NCI-H128 (cell line): ENCODE data around the gene WDR18.
"Not testable (repeated sequence)": the region's sequence is repeated elsewhere in the genome, so short reads cannot be mapped to it uniquely, and the experiment has no call there.

Experiments
- DNase-seq: peaks from one replicate; lab custom pipeline; 2025; ENCODE audit not compliant: unreplicated experiment; lab: John Stamatoyannopoulos, UW

Gene WDR18

DNA sequence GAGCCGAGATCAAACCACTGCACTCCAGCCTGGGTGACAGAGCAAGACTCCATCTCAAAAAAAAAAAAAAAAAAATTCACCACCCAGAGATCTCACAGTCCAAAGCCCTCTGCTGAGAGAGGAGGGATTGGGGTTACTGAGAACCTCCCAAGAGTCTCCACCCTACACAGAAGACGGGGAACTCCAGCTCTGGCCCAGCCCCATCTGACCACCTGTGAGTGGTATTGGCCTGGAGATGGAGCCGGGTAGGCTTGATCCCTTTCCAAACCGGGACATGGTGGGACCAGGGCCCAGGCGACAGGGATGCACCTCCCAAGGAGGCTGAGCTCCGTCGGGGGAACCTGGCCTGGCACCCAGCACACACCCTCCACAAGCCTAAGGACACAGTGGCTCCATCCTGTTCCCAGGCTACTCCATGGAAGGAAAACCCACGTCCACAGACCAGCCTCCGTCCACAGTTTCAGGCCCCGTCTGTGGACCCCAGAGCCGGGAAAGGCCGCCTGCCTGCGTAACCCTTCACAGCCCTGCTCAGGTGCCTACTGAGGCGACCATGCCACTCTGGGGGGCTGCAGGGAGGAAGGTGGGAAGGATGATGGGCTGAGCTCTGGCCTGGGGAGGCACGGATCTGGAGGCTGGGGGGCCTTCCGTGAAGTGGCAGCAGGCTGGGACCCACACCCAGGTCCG lies 34.9 kb downstream of the WDR18 start:
- DNase-seq, result no peak

GRCh38 chr19:1019616-1019961 lies 35.4 kb downstream of the WDR18 start:
- no peak for DNase-seq

GRCh38 chr19:1019980-1020867 lies 36.1 kb downstream of the WDR18 start:
- DNase-seq, result no peak

- peak; percentile 88 for DNase-seq
Measured at GRCh38 chr19:1020868-1021425, 36.8 kb downstream of the WDR18 start, which contains the start of gene TMEM259. TMEM259 (minus strand) TSS chr19:1021123; CDS start chr19:1020996, 127 bp downstream.

- DNase-seq, result not testable (repeated sequence)
Measured at GRCh38 chr19:1023883-1024188, 39.7 kb downstream of the WDR18 start.

- DNase-seq, result not testable (repeated sequence)
Measured at GRCh38 chr19:1025080-1025479, 40.9 kb downstream of the WDR18 start.

DNA sequence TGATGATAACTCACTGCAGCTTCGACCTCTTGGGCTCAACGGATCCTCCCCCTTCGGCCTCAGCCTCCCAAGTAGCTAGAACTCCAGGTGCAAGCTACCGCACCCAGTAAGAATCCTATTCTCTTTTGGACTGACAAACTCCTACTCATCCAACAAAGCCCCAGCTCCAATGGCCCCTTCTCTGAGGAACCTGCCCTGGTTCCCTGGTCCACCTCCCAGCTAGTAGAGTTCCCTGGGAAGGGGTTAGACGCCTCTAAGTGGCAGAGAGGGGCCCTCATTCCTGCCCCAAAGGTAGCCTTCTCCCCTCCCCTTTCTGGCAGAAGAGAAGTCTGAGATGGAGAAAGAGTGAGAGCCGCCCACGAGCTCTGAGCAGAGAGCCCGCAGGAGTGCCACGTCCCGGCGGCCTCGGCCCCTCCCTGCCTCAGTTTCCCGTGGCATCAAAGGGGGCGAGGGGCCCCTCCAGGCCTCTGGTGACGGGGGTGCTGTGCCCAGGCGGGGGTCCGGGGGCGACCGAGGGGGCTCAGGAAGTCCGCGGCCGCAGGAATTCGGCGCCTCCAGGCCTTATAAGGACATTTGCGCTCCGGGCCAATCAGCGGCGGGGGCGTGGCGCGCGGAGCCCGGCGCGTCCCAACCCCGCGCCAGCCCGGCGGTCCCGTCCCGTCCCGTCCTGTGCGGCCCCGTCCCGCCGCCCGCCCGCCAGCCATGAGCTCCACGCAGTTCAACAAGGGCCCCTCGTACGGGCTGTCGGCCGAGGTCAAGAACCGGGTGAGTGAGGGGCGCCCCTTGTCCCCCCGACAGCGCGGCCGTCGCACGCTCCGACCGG lies 42.0 kb downstream of the WDR18 start, which contains the start of gene CNN2:
Gene CNN2 (plus strand): TSS at position 649 of the 823 bp plus-strand sequence. CDS start 54 bp downstream, at position 703.
- no peak for DNase-seq

DNA sequence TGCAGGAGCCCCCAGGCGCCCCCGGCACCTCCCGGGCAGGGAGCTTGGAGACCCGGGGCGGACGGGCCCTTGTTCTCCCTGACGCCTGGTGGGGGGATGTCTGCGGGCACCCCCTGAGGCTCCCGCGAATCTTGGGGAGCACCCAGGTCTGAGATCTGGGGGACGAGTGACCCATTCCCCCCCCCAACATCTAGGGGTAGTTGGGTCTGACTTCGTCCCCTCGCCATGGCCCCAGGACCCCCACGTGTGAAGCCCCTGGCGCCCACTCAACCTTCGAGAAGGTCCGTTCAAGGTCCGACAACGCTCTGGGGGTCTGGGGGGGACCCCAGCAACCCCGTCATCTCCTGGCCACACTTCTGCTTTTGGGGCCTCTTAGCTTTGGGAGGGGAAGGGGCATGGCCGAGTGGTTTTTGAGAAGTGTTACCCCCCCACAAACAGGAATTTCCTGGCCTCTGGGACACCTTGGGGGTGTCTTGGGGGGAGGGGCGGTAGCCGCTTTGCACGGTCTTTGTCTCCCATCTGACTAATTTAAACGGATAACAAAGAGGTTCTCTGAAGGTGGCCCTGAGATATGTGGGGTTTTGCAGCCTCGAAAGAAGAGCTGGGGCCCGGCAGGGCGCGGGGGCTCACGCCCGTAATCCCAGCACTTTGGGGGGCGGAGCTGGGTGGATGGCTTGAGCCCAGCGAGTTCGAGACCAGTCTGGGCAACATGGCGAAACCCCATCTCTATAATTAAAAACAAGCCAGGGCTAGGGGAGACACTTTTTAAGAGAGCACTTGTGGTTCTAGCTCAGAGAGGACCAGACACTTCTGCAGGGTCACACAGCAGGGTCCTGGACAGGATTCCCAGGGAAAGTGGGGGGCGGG lies 42.9 kb downstream of the WDR18 start:
- no peak for DNase-seq

- no peak for DNase-seq
Measured at GRCh38 chr19:1027650-1028061, 43.5 kb downstream of the WDR18 start.

GRCh38 chr19:1028062-1028926 lies 44.1 kb downstream of the WDR18 start:
- DNase-seq, result no peak

GRCh38 chr19:1032264-1032867 lies 48.2 kb downstream of the WDR18 start:
- DNase-seq, result no peak

GRCh38 chr19:1035998-1036621 lies 52.0 kb downstream of the WDR18 start:
- no peak for DNase-seq

DNA sequence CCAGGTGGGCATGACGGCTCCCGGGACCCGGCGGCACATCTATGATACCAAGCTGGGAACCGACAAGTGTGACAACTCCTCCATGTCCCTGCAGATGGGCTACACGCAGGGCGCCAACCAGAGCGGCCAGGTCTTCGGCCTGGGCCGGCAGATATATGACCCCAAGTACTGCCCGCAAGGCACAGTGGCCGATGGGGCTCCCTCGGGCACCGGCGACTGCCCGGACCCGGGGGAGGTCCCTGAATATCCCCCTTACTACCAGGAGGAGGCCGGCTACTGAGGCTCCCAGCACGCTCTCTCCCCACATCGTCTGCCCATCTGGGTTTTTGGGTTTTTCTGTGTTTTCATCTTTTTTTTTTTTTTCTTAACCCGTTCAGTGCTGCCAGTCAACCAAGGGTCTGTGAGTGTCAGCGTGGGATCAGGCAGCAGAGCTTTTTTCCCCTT lies 53.5 kb downstream of the WDR18 start:
- DNase-seq, result no peak

GRCh38 chr19:1038978-1039645 lies 55.0 kb downstream of the WDR18 start:
- DNase-seq, result no peak

DNA sequence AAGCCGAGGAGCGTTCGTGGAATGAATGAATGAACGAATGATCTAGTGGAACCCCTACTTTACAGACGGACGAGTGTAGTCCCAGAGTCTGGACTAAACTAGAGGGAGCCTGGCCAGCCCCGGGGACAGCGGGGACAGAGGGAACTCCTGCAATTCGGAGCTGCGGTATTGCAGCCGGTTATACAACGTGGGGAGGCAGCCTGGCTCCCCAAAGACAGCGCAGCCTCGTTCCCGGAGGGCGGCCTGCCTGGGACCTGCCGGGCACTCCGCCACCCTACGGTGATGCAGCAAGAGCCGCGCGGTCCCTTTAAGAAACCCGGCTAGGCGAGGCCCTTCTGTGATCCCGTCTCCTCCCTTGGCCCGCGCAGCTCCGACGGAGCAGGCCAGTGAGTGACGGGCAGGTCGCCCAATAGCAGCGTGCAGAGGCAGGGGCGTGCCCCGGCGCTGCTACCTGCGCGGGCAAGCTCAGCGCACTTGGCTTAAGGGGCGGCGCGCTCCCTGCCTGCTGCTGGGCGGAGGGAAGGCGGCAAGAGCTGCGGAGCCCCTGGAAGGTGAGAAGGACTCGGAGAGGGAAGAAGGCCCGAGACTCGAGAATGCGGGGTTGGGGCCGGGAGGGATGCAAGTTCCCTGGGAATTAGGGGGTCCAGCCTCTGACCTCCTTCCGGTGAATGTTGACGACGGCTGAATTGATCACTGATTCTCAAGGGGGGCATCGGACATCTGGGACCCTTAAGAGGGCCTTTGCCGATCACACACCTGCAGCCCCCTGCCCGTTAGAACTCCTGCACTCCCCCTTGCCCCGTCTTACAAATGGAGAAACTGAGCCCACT lies 55.7 kb downstream of the WDR18 start, which contains the start of gene ABCA7:
Gene ABCA7 (plus strand): TSS at position 462 of the 830 bp plus-strand sequence. CDS start 1,255 bp downstream, outside the sequence.
- peak; percentile 96 for DNase-seq

- peak; percentile 66 for DNase-seq
Measured at GRCh38 chr19:1040476-1041271, 56.5 kb downstream of the WDR18 start.
